Ovary (tissue), 9 donors: ENCODE results near the gene FREM2. TPM values are rescaled to one million over a fixed set of nuclear protein-coding genes. Genes with fewer than 3 reads are reported as not detected.

Experiments used
- DNase-seq, 5 donors: peaks; one replicate each; pipeline ENCODE4 v3.0.0-alpha.2; 2019 to 2020
- H3K27ac ChIP-seq, 2 donors: fragments of 200-600 bp; one replicate each; pipeline versions ENCODE4 v1.5.1 to v1.8.0; 2019 to 2022
- H3K27me3 ChIP-seq: fragments of 200-600 bp; one replicate; pipeline ENCODE4 v1.8.0; 2022
- H3K36me3 ChIP-seq: fragments of 200-600 bp; sonication (generic); one replicate; pipeline ENCODE4 v1.5.1; 2019
- H3K4me1 ChIP-seq: one replicate; pipeline ENCODE4 v1.8.1; 2013; ENCODE audit warnings: mild to moderate bottlenecking, moderate library complexity; ENCODE audit not compliant: insufficient read depth
- H3K4me3 ChIP-seq: fragments of 200-600 bp; sonication (generic); one replicate; pipeline ENCODE4 v1.5.1; 2017
- H3K9me3 ChIP-seq, 2 donors: fragments of 200-600 bp in 1 of 2; sonication (generic) in 1 of 2; one replicate each; pipeline versions ENCODE4 v1.5.1 to v1.8.1; 2013 to 2019; ENCODE audit warnings: mild to moderate bottlenecking in 1 of 2, moderate library complexity in 1 of 2
- EP300 ChIP-seq: sonication (generic); formaldehyde crosslinking; IDR thresholded peaks from one replicate; pipeline ENCODE4 v1.6.1; 2017; ENCODE audit warnings: antibody characterized with exemption
- POLR2A ChIP-seq: fragments of 450-650 bp; IDR thresholded peaks from one replicate; pipeline ENCODE4 v1.6.1; 2017; ENCODE audit warnings: antibody characterized with exemption, mild to moderate bottlenecking, moderate library complexity
- WGBS, 3 donors: extraction: QIAGEN DNeasy Blood & Tissue Kit in 1 of 3; methylation state at CpG; one replicate each; pipeline versions ENCODE4 v1.1.5 to v1.1.7; 2013 to 2017; 5-methylcytosine and 5-hydroxymethylcytosine counted together
- intact Hi-C, 4 donors: fragments of 100-400 bp; cut with DNase I; formaldehyde crosslinking; loops; one replicate each; pipeline versions ENCODE4 v1.11.0 to v1.15.1; 2022 to 2023
- polyA plus RNA-seq, 2 donors: library from polyadenylated mRNA; stranded (reverse); fragments of 200-250 nt in 1 of 2; fragments of 350-450 nt in 1 of 2; fragmentation: Illumina TruSeq in 1 of 2; extraction: RNeasy Lipid Tissue Mini Kit (QIAGEN cat#74804) in 1 of 2; gene quantifications; one replicate each; pipeline ENCODE4 v1.2.3, GENCODE V29; 2013 to 2014
- total RNA-seq, 7 donors: library from RNA; depleted of rRNA in 2 of 7; stranded (reverse); fragments of >200 nt in 2 of 7; fragmentation: NEBNext Ultra II Directional in 3 of 7; extraction: Animal tissue kit (Norgen Biotek cat#: 25700) in 3 of 7; gene quantifications; one replicate each; pipeline versions ENCODE4 v1.1.0 to v1.2.4, GENCODE V29; 2016 to 2023
- TF ChIP-seq, protein P1 (sequence below), 3 donors: fragments of 450-650 bp in 2 of 3; fragments of 200-600 bp in 1 of 3; IDR thresholded peaks; one replicate each; pipeline versions ENCODE4 v1.5.1 to v1.8.0; 2016 to 2022; ENCODE audit warnings: antibody characterized with exemption in 3 of 3, mild to moderate bottlenecking in 1 of 3
- donor health status: DM: no; HTN: no; CAD: no; lungs with moderate emphysema.
- donor health status: DM: no; HTN: no; CAD: no.
- donor health status: Bipolar disorder and iron deficiency.
- donor health status: DM: yes; HTN: yes; CAD: no.
- donor health status: DM: no; HTN: no; CAD: no.
- donor health status: DM: yes; HTN: yes; CAD: no.

The FREM2 gene
- total and polyA plus RNA-seq, 9 donors: 0.27 to 4.0 (median 1.7) TPM

GRCh38 chr13:38821770-38822551, 135.1 kb downstream of the FREM2 start:
- Histone ChIP-seq H3K27me3 (no peaks in the 10 kb centered on the region), H3K4me1 (no peaks in the 10 kb centered on the region), H3K27ac (no peak overlapping the region), H3K9me3 (no peaks in the 10 kb centered on the region), H3K4me3 (no peak overlapping the region), H3K36me3 (no peaks in the 10 kb centered on the region)
- 79 to 81% (median 80%) methylated on average over 8 of the region's 8 CpGs for WGBS, 3 donors
- intact Hi-C loops: no loop called here
- no peak for TF ChIP-seq POLR2A
- TF ChIP-seq, protein P1, sequence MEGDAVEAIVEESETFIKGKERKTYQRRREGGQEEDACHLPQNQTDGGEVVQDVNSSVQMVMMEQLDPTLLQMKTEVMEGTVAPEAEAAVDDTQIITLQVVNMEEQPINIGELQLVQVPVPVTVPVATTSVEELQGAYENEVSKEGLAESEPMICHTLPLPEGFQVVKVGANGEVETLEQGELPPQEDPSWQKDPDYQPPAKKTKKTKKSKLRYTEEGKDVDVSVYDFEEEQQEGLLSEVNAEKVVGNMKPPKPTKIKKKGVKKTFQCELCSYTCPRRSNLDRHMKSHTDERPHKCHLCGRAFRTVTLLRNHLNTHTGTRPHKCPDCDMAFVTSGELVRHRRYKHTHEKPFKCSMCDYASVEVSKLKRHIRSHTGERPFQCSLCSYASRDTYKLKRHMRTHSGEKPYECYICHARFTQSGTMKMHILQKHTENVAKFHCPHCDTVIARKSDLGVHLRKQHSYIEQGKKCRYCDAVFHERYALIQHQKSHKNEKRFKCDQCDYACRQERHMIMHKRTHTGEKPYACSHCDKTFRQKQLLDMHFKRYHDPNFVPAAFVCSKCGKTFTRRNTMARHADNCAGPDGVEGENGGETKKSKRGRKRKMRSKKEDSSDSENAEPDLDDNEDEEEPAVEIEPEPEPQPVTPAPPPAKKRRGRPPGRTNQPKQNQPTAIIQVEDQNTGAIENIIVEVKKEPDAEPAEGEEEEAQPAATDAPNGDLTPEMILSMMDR (IDR thresholded peaks at IDR 0.05): no peak
- TF ChIP-seq EP300: no peak
- no peak for DNase-seq

- Histone ChIP-seq H3K36me3 (no peaks in the 10 kb centered on the region), H3K4me1 (no peaks in the 10 kb centered on the region), H3K9me3 (no peaks in the 10 kb centered on the region), H3K27me3 (no peaks in the 10 kb centered on the region), H3K4me3 (no peak overlapping the region), H3K27ac (no peak overlapping the region)
- WGBS, 3 donors: 90 to 96% (median 94%) methylated on average over 4 of the region's 4 CpGs
- TF ChIP-seq EP300: no peak
- intact Hi-C loops: no loop called here
- DNase-seq: no peak
Measured at GRCh38 chr13:38824342-38824741, 137.5 kb downstream of the FREM2 start.

GRCh38 chr13:38826182-38826813, 139.4 kb downstream of the FREM2 start:
- no peaks in the 10 kb centered on the region for H3K4me1 ChIP-seq
- no peak for DNase-seq
- no peaks in the 10 kb centered on the region for H3K36me3 ChIP-seq
- no peaks in the 10 kb centered on the region for H3K27me3 ChIP-seq
- no peaks in the 10 kb centered on the region for H3K9me3 ChIP-seq
- no peak overlapping the region for H3K4me3 ChIP-seq
- TF ChIP-seq EP300 (no peak), POLR2A (no peak)
- TF ChIP-seq, protein P1 (IDR thresholded peaks at IDR 0.05): no peak
- intact Hi-C loops: no loop called here
- WGBS, 3 donors: 80 to 82% (median 80%) methylated on average over 11 of the region's 11 CpGs
- no peak overlapping the region for H3K27ac ChIP-seq

- TF ChIP-seq POLR2A: no peak
- TF ChIP-seq, protein P1 (IDR thresholded peaks at IDR 0.05): no peak
- TF ChIP-seq EP300: no peak
- intact Hi-C loops: no loop called here
- Histone ChIP-seq H3K36me3 (no peaks in the 10 kb centered on the region), H3K27me3 (no peaks in the 10 kb centered on the region), H3K27ac (no peak overlapping the region), H3K4me3 (no peak overlapping the region), H3K4me1 (no peaks in the 10 kb centered on the region), H3K9me3 (no peaks in the 10 kb centered on the region)
- DNase-seq: no peak
- WGBS, 3 donors: 79 to 85% (median 81%) methylated on average over 8 of the region's 8 CpGs
Measured at GRCh38 chr13:38830442-38831045, 143.7 kb downstream of the FREM2 start.
